ENCODE measurements around the gene SLC7A8.

DNA sequence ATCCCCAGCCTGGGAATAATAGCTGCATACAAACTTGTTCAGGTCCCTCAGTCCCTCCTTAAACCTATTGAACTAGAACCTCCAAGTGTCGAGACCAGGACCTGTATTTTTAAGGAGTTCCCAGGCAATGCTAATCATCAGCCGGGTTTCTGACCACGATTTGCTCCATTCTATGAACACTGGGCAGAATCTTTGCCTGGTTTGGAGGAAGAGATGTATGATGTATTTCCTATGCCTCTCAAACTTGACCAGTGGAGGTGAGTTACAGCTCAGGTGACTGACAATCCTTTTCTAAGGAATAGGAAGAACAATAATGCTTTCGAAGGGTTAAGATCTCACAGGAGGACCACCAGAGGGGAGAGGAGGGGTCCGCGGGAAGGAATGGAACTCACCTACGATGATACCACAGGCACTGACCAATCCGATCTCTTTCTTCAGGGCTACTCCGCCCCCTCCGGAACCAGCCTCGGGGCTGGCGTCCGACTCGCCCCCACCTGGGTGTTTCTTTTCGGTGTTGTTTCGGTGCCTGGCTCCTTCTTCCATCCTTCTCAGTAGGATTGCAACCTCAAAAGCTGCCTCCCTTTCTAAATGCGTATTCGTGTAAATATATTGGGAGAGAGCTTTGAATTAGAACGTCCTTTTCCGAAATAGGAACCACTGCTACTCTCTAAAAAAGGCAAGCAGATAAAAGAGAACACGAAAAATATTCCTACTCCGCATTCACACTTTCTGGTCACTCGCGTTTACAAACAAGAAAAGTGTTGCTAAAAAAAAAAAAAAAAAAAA is 895 bp downstream of the SLC7A8 start:
- TF ChIP-seq, protein P1, sequence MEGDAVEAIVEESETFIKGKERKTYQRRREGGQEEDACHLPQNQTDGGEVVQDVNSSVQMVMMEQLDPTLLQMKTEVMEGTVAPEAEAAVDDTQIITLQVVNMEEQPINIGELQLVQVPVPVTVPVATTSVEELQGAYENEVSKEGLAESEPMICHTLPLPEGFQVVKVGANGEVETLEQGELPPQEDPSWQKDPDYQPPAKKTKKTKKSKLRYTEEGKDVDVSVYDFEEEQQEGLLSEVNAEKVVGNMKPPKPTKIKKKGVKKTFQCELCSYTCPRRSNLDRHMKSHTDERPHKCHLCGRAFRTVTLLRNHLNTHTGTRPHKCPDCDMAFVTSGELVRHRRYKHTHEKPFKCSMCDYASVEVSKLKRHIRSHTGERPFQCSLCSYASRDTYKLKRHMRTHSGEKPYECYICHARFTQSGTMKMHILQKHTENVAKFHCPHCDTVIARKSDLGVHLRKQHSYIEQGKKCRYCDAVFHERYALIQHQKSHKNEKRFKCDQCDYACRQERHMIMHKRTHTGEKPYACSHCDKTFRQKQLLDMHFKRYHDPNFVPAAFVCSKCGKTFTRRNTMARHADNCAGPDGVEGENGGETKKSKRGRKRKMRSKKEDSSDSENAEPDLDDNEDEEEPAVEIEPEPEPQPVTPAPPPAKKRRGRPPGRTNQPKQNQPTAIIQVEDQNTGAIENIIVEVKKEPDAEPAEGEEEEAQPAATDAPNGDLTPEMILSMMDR (IDR thresholded peaks at IDR 0.05; ENCODE audit: insufficient read depth, low read length) = no peak
- TF ChIP-seq POLR2AphosphoS5 (IDR thresholded peaks at IDR 0.05; ENCODE audit: low read depth) (no peak), GABPA (IDR thresholded peaks at IDR 0.05; ENCODE audit: low read depth) (no peak)
